Measurements from ENCODE around the gene CUL2.

The CUL2 gene

DNA sequence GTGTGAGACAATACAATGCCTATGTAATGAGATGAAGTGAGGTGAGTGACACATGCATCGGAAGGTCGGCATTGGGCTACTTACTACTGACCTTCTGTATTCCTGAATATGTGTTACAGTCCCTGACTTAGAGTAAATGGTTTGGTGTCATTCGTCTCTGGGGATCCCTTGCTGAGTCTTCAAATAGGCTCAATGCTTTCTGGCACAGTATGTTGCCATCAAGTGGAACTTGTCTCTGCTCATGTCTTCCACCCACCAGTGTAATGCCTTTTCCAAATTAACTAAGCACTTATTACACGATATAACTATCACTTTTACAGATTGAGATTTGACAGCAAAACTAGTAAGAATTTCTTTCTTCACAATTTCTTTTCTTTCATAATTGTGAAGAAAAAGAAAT, 10.9 kb downstream of the CUL2 start:
- H3F3A ChIP-seq (ENCODE audit: insufficient read depth), result no peaks in the 10 kb centered on the region
- no peak overlapping the region for H3K27ac ChIP-seq (ENCODE audit: low read depth, low read length)
- no peak overlapping the region for H2AFZ ChIP-seq (ENCODE audit: low read depth, low read length, severe bottlenecking)
- no peak for TF ChIP-seq EZH2phosphoT487 (conservative IDR thresholded peaks at IDR 0.05; ENCODE audit: low read length)
- TF ChIP-seq CTCF (IDR thresholded peaks at IDR 0.05; ENCODE audit: insufficient read depth, low read length, poor library complexity, severe bottlenecking), result no peak
- no peaks in the 10 kb centered on the region for H3K9me2 ChIP-seq (replicated peaks; ENCODE audit: insufficient read depth, low read length)
- H3K36me3 ChIP-seq (ENCODE audit: low read length), result peaks cover 3% of the 10 kb centered on the region; the same call in 1 of the 2 replicates
- H3K9ac ChIP-seq (ENCODE audit: low read length), result no peak overlapping the region
- no peaks in the 10 kb centered on the region for H3K9me3 ChIP-seq (ENCODE audit: insufficient read depth, low read length)
- no peaks in the 10 kb centered on the region for H3K27me3 ChIP-seq (ENCODE audit: low read length)
- no peak overlapping the region for H3K4me3 ChIP-seq (ENCODE audit: insufficient read depth, low read length, poor library complexity, severe bottlenecking)
- peaks cover 83% of the 10 kb centered on the region for H3K79me2 ChIP-seq (ENCODE audit: insufficient read depth, low read length)
- no peak overlapping the region for H3K4me2 ChIP-seq (ENCODE audit: low read depth, low read length, poor library complexity, severe bottlenecking)
- H4K20me1 ChIP-seq (ENCODE audit: low read depth, low read length), result no peaks in the 10 kb centered on the region

DNA sequence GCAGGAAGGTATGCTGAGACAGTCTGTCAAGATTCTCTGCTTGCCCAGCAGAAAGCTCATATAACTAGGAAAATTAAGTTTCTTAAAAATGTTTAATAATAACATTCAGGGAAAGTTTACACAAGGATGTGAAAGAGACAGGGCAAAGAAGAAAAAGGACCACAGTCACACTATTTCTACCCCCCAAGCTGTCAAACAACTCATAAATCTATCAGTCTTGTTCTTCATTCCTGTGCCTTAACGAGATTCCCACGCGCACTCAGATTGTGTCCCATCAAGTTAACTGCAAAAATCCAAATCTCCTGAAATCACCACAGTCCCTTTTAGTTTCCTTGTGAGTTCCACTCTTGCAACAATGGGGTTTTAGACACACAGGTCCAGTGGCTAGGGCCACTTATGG, 14.9 kb downstream of the CUL2 start:
- Histone ChIP-seq H3K4me2 (ENCODE audit: low read depth, low read length, poor library complexity, severe bottlenecking) (no peak overlapping the region), H3K4me3 (ENCODE audit: insufficient read depth, low read length, poor library complexity, severe bottlenecking) (no peak overlapping the region), H4K20me1 (ENCODE audit: low read depth, low read length) (no peaks in the 10 kb centered on the region), H3K36me3 (ENCODE audit: low read length) (peaks cover 3% of the 10 kb centered on the region; the same call in 1 of the 2 replicates), H3K27ac (ENCODE audit: low read depth, low read length) (no peak overlapping the region), H3K9me2 (replicated peaks; ENCODE audit: insufficient read depth, low read length) (no peaks in the 10 kb centered on the region), H3K9ac (ENCODE audit: low read length) (no peak overlapping the region), H3K9me3 (ENCODE audit: insufficient read depth, low read length) (no peaks in the 10 kb centered on the region), H2AFZ (ENCODE audit: low read depth, low read length, severe bottlenecking) (no peak overlapping the region), H3F3A (ENCODE audit: insufficient read depth) (no peaks in the 10 kb centered on the region), H3K27me3 (ENCODE audit: low read length) (no peaks in the 10 kb centered on the region), H3K79me2 (ENCODE audit: insufficient read depth, low read length) (peaks cover 62% of the 10 kb centered on the region)
- no peak for TF ChIP-seq EZH2phosphoT487 (conservative IDR thresholded peaks at IDR 0.05; ENCODE audit: low read length)
- TF ChIP-seq CTCF (IDR thresholded peaks at IDR 0.05; ENCODE audit: insufficient read depth, low read length, poor library complexity, severe bottlenecking), result no peak

DNA sequence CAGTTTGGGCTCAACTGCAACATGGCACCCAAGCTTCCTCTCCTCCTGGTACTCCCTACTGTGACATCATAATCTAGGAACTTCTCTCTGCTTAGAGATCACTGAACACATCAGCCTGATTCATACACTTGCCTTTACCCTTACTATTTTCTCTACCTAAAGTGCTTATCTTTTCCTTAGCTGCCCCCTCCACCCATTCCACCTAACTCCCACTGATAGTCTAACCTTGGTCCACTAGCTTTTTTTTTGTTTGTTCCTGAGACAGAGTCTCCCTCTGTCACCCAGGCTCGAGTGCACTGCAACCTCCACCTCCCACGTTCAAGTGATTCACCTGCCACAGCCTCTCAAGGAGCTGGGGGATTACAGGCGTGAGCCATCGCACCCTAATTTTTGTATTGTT, 15.9 kb downstream of the CUL2 start:
- Histone ChIP-seq H3F3A (ENCODE audit: insufficient read depth) (no peaks in the 10 kb centered on the region), H3K36me3 (ENCODE audit: low read length) (peaks cover 3% of the 10 kb centered on the region; the same call in 1 of the 2 replicates), H3K79me2 (ENCODE audit: insufficient read depth, low read length) (peaks cover 54% of the 10 kb centered on the region), H3K4me3 (ENCODE audit: insufficient read depth, low read length, poor library complexity, severe bottlenecking) (no peak overlapping the region), H3K9me2 (replicated peaks; ENCODE audit: insufficient read depth, low read length) (no peaks in the 10 kb centered on the region), H3K27me3 (ENCODE audit: low read length) (no peaks in the 10 kb centered on the region), H3K27ac (ENCODE audit: low read depth, low read length) (no peak overlapping the region), H3K9me3 (ENCODE audit: insufficient read depth, low read length) (no peaks in the 10 kb centered on the region), H3K9ac (ENCODE audit: low read length) (no peak overlapping the region), H3K4me2 (ENCODE audit: low read depth, low read length, poor library complexity, severe bottlenecking) (no peak overlapping the region), H2AFZ (ENCODE audit: low read depth, low read length, severe bottlenecking) (no peak overlapping the region), H4K20me1 (ENCODE audit: low read depth, low read length) (no peaks in the 10 kb centered on the region)
- TF ChIP-seq CTCF (IDR thresholded peaks at IDR 0.05; ENCODE audit: insufficient read depth, low read length, poor library complexity, severe bottlenecking) (no peak), EZH2phosphoT487 (conservative IDR thresholded peaks at IDR 0.05; ENCODE audit: low read length) (no peak)
